ENCODE results near the gene ST7L. TPM values are rescaled to one million over a fixed set of nuclear protein-coding genes. Genes with fewer than 3 reads are reported as not detected.

The ST7L gene
- total RNA-seq, 1 experiment from 2014 or later, result 13.6 TPM

DNA sequence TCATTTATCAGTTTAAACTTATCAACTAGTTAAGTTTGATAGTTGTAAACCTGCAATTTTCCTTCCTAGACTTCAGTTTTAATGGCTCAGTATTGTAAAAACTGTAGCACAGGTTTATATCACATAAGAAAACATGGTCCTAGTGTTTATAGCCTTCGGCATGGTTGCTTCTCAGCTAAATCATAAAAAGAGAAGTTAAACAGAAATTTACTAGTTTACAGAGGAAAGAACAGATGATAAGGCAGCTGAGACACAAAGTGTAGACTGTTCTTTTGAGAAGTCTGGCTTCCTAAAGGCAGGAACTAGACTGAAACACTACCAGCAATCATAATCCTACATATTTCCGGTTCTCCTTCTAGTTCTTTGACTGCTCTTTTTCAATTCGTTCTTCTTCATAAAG lies 70.4 kb downstream of the ST7L start:
- TF ChIP-seq, protein P1, sequence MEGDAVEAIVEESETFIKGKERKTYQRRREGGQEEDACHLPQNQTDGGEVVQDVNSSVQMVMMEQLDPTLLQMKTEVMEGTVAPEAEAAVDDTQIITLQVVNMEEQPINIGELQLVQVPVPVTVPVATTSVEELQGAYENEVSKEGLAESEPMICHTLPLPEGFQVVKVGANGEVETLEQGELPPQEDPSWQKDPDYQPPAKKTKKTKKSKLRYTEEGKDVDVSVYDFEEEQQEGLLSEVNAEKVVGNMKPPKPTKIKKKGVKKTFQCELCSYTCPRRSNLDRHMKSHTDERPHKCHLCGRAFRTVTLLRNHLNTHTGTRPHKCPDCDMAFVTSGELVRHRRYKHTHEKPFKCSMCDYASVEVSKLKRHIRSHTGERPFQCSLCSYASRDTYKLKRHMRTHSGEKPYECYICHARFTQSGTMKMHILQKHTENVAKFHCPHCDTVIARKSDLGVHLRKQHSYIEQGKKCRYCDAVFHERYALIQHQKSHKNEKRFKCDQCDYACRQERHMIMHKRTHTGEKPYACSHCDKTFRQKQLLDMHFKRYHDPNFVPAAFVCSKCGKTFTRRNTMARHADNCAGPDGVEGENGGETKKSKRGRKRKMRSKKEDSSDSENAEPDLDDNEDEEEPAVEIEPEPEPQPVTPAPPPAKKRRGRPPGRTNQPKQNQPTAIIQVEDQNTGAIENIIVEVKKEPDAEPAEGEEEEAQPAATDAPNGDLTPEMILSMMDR (IDR thresholded peaks at IDR 0.05; ENCODE audit: insufficient read depth in 1 of 2, low read depth in 1 of 2, low read length in 1 of 2, severe bottlenecking in 1 of 2, unreplicated experiment in 1 of 2), result no peak
- H3K36me3 Mint-ChIP-seq (ENCODE audit: insufficient read depth, unreplicated experiment), result no peaks in the 10 kb centered on the region
- CTCF ChIA-PET, result no interaction called here
- intact Hi-C loops (cut with micrococcal nuclease; ENCODE audit: unreplicated experiment), result no loop called here
- Histone ChIP-seq H3K36me3 (ENCODE audit: control insufficient read depth, insufficient read depth, low read length) (no peaks in the 10 kb centered on the region), H3K9me3 (no peaks in the 10 kb centered on the region), H3K27me3 (replicated peaks; ENCODE audit: control insufficient read depth, insufficient read depth, low read length) (no peaks in the 10 kb centered on the region), H3K4me1 (peaks cover 4% of the 10 kb centered on the region; the same call in 1 of the 2 replicates), H3K4me3 (ENCODE audit: low read depth, low read length) (no peak overlapping the region)
- H3K4me1 Mint-ChIP-seq (ENCODE audit: low read depth, unreplicated experiment), result no peaks in the 10 kb centered on the region
- H3K27ac Mint-ChIP-seq (ENCODE audit: unreplicated experiment), result no peak overlapping the region
- DNase-seq, result no peak
- H3K4me3 Mint-ChIP-seq (ENCODE audit: unreplicated experiment), result no peak overlapping the region
- no TSS peak for BruUV-seq (replicated peaks)
- no peaks in the 10 kb centered on the region for H3K9me3 Mint-ChIP-seq (ENCODE audit: unreplicated experiment)
- POLR2A ChIA-PET, result no interaction called here
- no peaks in the 10 kb centered on the region for H3K27me3 Mint-ChIP-seq (ENCODE audit: insufficient read depth, unreplicated experiment)

DNA sequence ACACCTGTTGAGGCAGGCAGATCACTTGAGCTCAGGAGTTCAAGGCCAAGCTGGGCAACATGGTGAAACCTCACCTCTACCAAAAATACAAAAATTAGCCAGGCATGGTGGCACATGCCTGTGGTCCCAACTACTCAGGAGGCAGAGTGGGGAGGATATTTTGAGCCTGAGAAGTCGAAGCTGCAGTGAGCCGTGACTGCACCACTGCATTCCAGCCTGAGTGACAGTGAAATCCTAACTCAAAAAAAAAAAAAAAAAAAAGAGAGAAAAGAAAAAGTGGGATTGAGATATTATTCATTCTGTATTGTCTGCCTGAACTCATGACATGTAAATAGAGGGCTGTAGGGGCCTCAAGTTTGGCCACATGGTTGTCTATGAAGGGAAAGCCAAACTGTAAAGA lies 72.9 kb downstream of the ST7L start:
- Mint-ChIP-seq H3K9me3 (ENCODE audit: unreplicated experiment) (no peaks in the 10 kb centered on the region), H3K27ac (ENCODE audit: unreplicated experiment) (no peak overlapping the region), H3K27me3 (ENCODE audit: insufficient read depth, unreplicated experiment) (no peaks in the 10 kb centered on the region), H3K4me1 (ENCODE audit: low read depth, unreplicated experiment) (no peaks in the 10 kb centered on the region), H3K36me3 (ENCODE audit: insufficient read depth, unreplicated experiment) (no peaks in the 10 kb centered on the region), H3K4me3 (ENCODE audit: unreplicated experiment) (no peak overlapping the region)
- H3K9me3 ChIP-seq, result no peaks in the 10 kb centered on the region
- TF ChIP-seq, protein P1 (IDR thresholded peaks at IDR 0.05; ENCODE audit: insufficient read depth in 1 of 2, low read depth in 1 of 2, low read length in 1 of 2, severe bottlenecking in 1 of 2, unreplicated experiment in 1 of 2), result no peak
- POLR2A ChIA-PET, result no interaction called here
- no peak for DNase-seq
- intact Hi-C loops (cut with micrococcal nuclease; ENCODE audit: unreplicated experiment), result no loop called here
- H3K4me1 ChIP-seq, result peaks cover 4% of the 10 kb centered on the region; the same call in 1 of the 2 replicates
- H3K4me3 ChIP-seq (ENCODE audit: low read depth, low read length), result no peak overlapping the region
- no TSS peak for BruUV-seq (replicated peaks)
- CTCF ChIA-PET, result no interaction called here
- H3K27me3 ChIP-seq (replicated peaks; ENCODE audit: control insufficient read depth, insufficient read depth, low read length), result no peaks in the 10 kb centered on the region
- no peaks in the 10 kb centered on the region for H3K36me3 ChIP-seq (ENCODE audit: control insufficient read depth, insufficient read depth, low read length)

DNA sequence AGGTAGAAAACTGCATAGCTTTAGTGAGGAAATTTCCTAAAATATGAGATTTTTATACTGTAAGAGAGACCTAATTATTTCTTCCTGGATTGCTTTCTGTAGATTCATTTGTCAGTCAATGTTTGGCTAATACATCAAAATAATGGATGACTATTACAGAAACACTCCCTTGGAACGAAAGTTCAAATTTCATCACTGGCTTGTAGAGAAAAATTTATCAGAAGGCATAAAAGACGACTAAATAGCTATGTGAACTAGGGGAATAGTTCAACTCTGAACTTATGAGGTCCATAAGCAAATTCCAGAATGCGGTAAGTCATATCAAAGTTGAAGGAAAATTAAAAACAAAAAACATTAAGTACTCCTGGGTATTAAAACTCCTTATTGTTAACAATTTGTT lies 74.2 kb downstream of the ST7L start:
- CTCF ChIA-PET, result no interaction called here
- no peak for DNase-seq
- no peaks in the 10 kb centered on the region for H3K27me3 Mint-ChIP-seq (ENCODE audit: insufficient read depth, unreplicated experiment)

More for the DNA sequence above, 74.2 kb downstream of the ST7L start:
- Histone ChIP-seq H3K4me1 (peaks cover 4% of the 10 kb centered on the region; the same call in 1 of the 2 replicates), H3K9me3 (no peaks in the 10 kb centered on the region), H3K36me3 (ENCODE audit: control insufficient read depth, insufficient read depth, low read length) (no peaks in the 10 kb centered on the region), H3K27me3 (replicated peaks; ENCODE audit: control insufficient read depth, insufficient read depth, low read length) (no peaks in the 10 kb centered on the region), H3K4me3 (ENCODE audit: low read depth, low read length) (no peak overlapping the region)
- no peaks in the 10 kb centered on the region for H3K36me3 Mint-ChIP-seq (ENCODE audit: insufficient read depth, unreplicated experiment)
- H3K9me3 Mint-ChIP-seq (ENCODE audit: unreplicated experiment), result no peaks in the 10 kb centered on the region
- TF ChIP-seq, protein P1 (IDR thresholded peaks at IDR 0.05; ENCODE audit: insufficient read depth in 1 of 2, low read depth in 1 of 2, low read length in 1 of 2, severe bottlenecking in 1 of 2, unreplicated experiment in 1 of 2), result no peak
- H3K27ac Mint-ChIP-seq (ENCODE audit: unreplicated experiment), result no peak overlapping the region
- no TSS peak for BruUV-seq (replicated peaks)
- intact Hi-C loops (cut with micrococcal nuclease; ENCODE audit: unreplicated experiment), result no loop called here
- no peak overlapping the region for H3K4me3 Mint-ChIP-seq (ENCODE audit: unreplicated experiment)
- POLR2A ChIA-PET, result no interaction called here
- H3K4me1 Mint-ChIP-seq (ENCODE audit: low read depth, unreplicated experiment), result no peaks in the 10 kb centered on the region

Data from Caco-2 (cell line).